GM18861 (cell line): Measurements from ENCODE around the gene FRMPD1.

Experiments
- ATAC-seq: cut with Tn5 transposase; IDR thresholded peaks from one replicate; pipeline ENCODE4 v1.9.1; 2021; ENCODE audit not compliant: unreplicated experiment

The FRMPD1 gene

DNA sequence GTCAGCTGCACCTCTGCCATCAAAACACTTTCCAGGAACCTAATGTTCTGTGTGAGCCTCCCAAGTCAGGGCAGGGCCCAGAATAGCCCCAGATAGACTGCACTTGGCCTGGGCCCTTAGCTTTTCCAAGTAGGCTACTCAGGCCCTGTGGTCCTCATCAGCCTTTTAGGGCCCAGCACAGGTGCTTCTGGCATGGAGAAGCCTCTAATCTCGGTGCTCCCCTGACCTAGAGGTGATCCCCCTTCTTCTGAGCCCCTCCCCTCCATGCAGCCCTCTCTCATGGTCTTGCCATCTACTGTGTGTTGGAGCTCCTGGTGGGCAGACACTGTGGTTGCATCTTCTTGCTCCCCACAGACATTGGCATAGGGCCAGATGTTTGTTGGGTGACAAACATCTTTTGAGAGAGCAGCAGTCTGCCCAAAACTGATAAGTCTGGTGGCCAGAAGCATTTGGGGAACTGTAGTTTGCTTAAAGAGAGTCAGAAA is 28.1 kb downstream of the FRMPD1 start:
- ATAC-seq = no peak

DNA sequence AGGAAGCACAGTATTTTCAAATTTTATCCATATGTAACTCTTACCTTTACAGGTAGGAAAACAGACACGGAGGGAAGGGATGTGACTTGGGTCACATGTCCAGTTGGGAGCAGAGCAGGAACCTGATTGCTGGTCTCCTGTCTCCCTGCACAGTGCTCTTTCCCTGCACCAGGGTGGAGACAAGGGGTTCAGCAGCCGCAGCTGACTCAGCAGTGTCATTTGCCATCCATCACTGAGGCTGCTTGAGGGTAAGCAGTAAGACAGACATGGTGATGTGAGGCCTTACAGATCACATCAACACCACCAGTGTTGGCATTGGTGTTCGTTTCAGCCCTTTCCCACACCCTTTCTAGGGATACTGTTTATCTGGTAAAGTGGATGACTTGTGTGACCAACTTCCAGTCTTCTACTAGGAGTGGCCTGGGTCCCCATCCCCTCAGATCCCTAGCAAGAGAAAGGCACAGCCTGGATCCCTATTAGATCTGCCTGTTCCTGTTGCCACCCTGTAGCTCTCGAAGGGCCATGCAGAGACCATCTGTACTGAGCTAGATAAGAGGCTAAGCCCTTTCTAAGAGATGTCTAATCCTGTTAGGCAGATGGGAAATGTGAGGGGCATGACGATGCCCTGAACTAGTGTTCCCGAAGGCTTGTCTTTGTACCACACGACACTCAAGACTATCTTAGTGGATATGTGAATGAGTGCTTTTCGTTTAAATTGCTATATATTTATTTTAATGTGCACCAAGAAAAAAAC is 29.1 kb downstream of the FRMPD1 start:
- ATAC-seq = no peak

DNA sequence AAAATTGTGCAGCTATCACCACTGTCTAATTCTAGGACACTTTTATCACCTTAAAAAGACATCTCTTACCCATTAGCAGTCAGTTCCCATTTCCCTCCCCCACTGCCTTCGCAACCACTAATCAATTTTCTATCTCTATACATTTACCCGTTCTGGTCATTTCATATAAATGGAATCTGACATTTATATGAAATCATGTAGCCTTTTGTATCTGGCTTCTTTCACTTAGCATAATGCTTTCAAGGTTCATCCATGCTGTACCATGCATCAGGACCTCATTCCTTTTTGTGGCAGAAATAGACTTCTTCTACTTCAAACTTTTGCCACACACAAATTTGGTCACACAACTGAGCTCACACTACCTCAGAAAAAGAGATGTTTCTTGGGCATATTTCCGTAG is 32.2 kb downstream of the FRMPD1 start:
- ATAC-seq = no peak

DNA sequence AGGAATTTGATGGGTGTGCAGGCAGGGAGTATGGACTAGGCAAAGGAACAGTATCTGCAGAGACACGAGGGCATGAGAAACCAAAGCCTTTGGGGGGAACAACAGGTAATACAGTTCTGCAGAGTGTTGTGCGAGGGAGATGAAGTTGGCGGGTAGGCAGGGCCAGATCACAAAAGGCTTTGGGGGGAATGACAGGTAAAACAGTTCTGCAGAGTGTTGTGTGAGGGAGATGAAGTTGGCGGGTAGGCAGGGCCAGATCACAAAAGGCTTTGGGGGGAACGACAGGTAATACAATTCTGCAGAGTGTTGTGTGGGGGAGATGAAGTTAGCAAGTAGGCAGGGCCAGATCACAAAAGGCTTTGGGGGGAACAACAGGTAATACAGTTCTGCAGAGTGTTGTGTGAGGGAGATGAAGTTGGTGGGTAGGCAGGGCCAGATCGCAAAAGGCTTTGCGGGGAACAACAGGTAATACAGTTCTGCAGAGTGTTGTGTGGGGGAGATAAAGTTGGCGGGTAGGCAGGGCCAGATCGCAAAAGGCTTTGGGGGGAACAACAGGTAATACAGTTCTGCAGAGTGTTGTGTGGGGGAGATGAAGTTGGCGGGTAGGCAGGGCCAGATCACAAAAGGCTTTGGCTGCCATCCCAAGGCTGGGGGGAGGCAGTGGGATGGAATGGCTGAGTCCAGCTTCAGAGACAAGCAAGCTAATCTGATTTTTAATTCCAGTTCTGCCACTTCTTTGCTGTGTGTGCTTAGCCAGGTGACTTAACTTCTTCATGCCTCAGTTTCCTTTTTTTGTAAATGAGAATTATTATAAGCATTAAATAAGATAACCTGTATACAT is 33.0 kb downstream of the FRMPD1 start:
- ATAC-seq = no peak

DNA sequence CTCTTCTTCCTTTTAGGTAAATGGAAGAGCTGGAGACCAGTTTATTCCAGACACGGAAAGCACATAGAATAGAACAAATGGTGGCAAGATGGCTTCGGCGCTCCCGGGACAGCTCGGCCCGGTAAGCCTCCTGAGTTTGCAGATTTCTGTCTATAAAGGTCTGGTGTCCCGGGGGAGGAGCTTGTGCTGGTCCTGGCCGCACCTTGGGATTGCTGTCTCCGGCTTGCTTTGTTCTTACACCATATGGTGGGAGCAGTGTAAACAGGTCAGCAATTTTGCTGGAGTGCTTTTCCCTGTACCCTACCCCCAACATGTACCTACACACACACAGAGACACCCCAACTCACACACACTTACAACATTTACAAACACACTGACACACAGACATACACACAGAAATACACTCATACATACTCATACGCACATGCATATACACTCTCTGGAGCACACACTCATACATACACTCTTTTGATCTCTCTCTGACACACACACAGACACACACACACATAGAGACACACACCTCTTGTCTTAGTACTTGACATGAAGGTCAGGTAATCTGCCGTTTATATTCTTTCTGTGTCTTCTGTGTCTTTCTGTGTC is 42.0 kb downstream of the FRMPD1 start:
- ATAC-seq = no peak

DNA sequence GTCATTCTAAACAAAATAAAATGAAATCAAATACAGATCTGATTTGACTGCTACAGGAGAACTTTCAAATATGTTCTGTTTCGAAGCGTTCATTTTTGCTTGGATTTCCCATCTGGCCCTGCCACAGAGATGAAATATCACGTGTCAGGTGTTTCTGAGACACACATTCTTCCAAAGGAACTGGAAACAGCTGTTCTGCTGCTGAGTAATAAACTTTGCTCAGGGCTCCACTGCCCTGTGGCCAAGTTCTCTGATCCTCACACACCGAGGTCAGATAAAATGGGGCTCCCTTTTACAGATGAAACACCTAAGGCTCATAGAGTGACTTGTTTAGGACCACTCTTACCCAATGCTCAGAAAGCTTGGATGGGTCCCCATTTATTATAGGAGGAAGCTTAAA is 42.5 kb downstream of the FRMPD1 start:
- no peak for ATAC-seq

DNA sequence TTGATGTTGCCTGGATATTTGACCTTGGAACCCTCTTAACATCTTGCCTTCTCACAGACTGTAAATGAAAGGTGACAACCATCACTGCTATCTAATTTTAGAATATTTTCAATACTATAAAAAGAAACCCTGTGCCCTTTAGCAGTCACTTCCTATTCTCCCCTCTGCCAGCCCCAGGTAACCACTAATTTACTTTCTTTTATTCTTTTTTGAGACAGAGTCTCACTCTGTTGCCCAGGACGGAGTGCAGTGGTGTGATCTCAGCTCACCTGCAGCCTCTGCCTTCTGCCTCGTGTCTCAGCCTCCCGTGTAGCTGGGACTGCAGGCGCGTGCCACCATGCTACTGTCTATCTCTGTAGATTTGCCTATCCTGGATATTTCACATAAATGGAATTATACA is 43.6 kb downstream of the FRMPD1 start:
- no peak for ATAC-seq

DNA sequence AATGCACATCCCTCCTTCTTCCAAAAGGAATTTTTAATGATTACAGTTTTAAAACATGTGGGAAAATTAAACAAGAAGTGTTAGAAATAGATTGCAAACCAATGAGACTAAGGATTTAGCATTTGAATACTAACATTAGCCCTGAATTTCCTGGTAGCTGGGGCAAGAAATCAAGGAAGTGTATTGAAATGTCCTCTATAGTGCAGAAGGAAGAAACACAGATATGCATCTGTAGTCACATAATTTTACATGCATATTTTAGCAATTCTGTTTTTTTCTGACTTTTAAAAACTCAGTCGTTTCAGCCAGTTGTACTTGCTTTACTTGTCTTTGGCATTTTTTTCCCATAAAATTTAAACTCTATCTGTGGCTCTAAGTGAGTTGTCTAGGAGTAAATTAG is 45.8 kb downstream of the FRMPD1 start:
- ATAC-seq = no peak

DNA sequence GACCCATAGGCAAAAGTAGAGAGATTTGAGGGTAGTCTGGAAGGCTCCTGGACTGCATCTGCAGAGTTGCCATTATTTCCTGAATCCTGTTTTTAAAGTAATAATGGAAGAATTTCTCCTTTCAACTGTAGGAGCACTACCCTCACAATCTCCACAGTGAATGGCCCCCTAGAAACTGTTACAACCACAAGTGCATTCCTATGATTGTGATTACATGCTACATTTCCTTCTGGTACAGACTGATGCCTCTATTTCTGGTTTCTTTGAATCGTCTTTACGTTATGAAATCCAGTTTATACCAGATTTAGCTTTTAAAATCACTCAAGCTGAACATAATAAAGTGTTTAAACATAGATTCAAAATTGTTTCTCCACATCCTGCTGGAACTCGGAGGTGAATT is 49.4 kb downstream of the FRMPD1 start:
- ATAC-seq = no peak

DNA sequence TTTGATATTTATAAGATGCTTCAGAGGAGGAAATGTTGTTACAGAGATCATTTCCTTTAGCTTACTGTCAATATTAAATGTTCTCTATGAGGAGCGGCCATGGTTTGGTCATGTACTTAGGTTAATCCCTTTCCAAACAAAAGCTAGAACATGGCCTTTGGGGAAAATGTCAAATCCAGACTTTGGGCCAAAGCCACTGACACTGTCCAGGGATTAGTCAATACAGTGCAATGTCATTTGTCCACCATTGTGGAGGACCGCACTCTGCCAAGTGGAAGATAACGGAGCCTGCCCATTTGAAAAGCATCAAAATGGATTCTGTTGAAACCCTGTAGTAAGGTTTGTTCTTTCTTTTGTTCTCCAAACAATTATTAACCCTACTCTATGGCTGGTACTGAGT is 50.1 kb downstream of the FRMPD1 start:
- no peak for ATAC-seq

DNA sequence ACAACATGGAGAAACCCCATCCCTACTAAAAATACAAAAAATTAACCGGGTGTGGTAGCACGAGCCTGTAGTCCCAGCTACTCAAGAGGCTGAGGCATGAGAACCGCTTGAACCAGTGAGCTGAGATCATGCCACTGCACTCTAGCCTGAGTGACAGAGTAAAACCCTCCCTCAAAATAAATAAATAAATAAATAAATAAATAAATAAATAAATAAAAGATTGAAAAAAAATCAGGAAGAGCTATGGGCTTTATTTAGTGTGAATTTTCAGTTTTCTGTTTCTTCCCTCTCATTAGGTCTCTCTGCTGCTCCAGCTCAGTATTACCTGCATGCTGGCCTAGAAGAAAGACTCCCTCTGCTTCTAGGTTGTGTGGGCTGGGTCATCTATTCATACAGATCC is 55.0 kb downstream of the FRMPD1 start:
- ATAC-seq = no peak

DNA sequence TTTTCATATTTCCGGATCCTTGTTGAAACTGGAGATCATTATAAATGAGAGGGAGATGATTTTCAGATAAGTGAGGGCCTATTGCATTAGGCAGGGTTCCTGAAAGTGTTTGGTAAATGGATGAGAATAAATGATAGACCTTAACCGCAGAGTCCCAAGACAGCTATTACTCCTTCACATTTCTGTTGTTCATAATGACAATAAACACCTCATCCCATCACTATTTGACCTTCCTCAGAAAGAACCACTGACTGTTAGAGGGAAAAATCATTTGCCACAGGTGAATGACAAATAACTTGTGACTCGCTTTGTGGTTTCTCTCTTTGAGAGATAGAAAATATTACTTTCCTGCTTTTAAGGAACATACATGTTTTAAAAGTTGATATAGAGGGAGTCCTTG is 55.5 kb downstream of the FRMPD1 start:
- no peak for ATAC-seq

DNA sequence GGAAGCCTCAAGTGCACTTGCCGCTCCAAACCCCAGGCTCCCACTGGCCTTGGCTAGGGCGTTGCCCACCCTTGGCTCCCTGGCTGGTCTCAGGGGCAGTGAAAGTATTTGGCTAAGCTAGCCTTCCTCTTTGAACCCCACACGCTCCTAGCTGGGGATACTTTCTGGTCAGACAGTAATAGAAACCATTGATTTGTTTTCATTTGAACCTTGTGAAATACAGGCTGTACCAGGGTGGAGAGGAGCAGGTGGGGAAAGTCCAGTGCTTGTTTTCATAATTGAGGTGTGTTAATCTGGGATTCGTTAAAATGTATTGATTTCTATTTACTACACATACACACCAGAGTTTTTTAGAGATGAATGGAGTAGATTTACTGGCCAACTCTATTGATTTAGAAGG is 57.0 kb downstream of the FRMPD1 start:
- no peak for ATAC-seq

DNA sequence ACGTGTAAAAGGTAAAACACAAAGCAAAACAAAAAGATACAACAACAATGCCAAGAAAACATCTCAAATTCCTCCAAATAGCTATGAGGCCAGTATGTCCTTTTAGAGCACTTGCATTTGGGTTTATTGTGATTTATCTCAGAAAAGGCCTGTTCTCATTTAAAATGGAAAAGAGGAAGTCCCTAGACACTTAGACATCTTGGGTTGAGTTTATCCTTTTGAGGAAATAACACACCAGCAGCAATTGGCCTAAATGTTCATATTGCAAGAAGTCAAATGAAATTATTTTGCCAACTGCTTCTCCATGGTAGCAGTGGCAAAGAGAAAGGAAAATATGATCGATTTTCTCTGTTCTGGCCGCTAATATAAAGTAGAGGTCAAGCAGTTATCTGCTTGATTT is 59.3 kb downstream of the FRMPD1 start:
- ATAC-seq = no peak

DNA sequence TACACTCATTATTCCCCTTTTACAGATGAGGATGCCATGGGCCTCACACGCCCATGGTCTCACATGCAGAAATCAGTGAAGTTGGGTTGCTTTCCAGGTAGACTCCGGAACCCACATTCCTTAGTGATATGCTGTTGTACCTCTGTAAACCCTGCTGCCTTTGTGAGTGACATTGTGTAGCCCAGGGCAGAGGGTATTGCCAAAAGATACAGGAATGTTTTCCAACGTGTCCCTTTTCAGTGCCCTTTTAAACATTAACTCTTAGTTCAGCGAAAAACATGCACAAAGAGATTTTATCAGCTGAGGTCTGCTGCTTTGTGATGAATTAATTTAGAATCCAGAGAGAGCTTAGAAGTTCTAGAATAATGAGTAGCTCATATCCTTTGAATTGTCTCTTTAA is 64.5 kb downstream of the FRMPD1 start:
- no peak for ATAC-seq

DNA sequence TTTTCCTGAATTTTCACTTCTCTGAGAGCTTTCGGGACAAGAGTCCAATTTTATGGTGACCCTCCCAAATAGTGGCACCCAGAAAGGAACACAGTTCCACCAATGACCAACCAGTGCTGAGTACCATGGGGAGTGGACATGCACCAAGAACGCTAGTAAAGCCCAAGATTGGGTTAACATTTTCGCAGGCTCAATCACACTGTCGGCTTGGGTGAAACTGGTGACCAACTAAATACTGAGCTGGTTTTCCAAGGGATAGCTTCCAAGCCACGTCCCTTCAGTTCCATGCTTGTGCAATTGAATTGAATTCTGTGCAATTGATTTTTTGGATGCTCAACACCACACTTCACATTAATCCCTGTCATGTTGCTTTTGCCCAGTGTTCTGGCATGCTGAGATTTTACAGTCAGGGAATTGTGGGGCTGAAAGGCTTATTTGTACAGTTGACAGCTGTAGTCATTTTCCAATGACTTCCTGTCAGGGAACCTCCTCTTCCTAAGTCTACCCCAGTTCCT is 65.3 kb downstream of the FRMPD1 start:
- no peak for ATAC-seq

DNA sequence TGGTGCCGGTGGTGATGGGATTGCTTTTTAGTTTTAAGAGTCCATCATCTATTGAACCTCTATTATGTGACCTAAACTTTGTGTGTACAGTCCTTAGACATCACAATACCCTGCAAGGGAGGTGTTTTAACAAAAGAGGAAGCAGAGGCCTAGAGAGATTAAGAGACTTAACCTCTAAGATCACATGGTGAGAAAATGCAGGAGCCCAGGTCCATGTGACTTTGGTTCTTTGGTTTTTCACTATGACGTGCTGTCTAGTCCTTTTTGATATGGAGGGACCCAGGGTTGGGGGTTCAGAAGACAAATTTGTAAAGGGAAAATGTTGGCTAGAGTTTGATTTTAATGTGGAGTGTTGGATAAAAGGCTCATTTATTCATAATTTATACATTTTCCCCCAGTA is 68.8 kb downstream of the FRMPD1 start:
- no peak for ATAC-seq

DNA sequence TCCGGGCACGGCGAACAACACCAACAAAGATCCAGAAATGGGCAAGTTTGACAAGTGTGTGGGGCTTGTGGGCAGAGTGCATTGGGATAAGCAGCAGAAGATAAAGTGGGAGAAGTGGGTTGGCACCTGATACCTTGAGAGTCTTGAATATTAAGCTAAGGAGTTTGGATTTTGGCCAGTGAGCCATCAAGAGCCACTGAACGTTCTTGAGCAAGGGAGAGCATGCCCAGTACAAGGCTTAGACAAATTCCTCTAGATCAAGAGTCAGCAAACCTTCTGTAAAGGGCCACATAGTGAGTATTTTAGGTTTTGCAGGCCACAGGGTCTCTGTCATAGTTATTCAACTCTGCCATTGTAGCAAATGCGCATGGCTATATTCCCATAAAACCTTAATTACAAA is 76.3 kb downstream of the FRMPD1 start:
- ATAC-seq = no peak

DNA sequence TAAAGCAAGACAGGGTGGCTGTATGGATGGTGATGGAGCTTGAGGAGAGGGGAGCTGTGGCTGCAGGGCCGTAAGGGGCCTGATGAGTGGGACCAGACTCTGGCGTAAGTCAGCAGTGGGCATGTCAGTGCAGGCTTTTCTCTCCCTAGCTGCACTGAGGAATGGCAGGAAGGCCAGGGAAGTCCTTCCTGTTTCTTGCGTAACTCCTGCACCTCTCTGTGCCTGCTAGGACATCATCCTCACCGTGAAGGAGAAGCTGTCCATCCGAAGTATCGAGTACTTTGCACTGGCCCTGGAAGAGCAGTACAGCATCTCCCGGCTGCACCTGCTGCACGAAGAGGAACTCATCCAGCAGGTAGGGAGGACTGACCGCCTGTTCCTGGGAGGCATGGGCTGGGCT is 78.7 kb downstream of the FRMPD1 start:
- no peak for ATAC-seq

DNA sequence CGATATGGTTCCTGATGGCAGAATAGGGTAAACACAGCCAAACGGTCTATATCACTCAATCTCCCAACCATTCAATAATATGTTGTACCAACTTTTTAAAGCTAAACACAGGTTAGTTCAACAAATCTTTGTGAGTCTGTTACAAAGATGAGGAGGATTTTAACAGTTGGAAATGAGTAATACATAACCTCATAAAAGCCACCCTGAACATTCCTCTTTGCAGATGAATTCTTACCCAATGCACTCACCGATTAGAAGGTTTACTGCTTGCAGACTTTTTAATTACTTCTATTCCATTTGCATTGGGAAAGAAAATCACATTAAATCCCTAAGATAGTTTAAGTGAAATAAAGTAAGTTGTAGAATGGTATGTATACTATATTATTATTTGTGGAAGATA is 79.5 kb downstream of the FRMPD1 start:
- no peak for ATAC-seq

DNA sequence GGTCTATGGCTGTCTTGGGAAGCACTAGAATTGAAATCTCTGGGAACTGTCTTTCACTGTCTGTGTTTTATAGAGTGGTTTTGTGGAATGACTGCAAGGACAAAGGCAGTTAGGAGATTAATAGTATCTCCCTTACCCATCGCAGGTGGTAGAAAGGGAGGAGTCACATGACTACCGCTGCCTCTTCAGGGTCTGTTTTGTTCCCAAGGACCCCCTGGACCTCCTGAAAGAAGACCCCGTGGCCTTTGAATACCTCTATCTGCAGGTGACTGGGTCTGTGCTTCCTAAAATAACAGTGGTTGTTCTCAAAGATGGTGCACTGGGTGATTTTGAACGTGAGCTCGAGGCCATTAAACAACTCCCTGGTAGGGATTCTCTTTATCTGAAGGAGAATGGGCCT is 80.1 kb downstream of the FRMPD1 start:
- ATAC-seq = no peak
